ENCODE measurements around the gene BLOC1S3. TPM values are rescaled to one million over a fixed set of nuclear protein-coding genes. Genes with fewer than 3 reads are reported as not detected.

Gene BLOC1S3
- polyA plus RNA-seq, 2 of the 4 experiments (the other 2 are of a cell fraction): 7.5 to 12.2 TPM

DNA sequence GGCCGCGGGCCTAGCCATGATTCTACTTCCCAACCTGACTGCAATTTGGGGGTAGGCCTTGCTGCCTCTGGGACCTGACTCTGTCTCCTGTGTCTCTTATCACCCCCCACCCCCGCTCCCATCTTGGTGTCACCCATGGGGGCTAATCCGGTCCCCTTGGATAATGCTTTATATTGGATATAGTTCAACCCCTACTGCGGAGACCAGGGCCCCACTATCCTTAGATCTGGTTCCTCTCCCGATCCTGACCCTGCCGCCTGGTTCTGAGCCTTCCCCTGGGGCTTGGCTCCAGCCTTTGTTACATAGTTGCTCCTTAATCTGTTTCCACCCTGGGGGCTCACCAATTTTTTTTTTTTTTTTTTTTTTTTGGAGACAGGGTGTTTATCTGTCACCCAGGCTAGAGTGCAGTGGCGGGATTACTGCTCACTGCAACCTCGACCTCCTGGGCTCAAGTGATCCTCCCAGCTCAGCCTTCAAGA lies 1.3 kb downstream of the BLOC1S3 start:
- WGBS (ENCODE audit: missing lambda C conversion rate): 87% methylated on average over 9 of the region's 9 CpGs
- DNase-seq (ENCODE audit: low read depth in 1 of 2, low spot score in 1 of 2): no peak
- peak overlapping the region; percentile 92 for H3K4me2 ChIP-seq
- H3K4me1 ChIP-seq: peaks cover 11% of the 10 kb centered on the region; the same call in 2 of the 3 replicates
- no peak for ATAC-seq
- no peaks in the 10 kb centered on the region for H3K9me3 ChIP-seq
- ChIA-PET POLR2A (interaction anchor here (3.3 kb wide), 1 partner anchor 88 kb away, joined by 23 read pairs; the partner anchor contains the start of gene PPP1R37), CTCF (interaction anchor here (0.7 to 2.8 kb wide), 8 partner anchors 7 to 259 kb away, joined by 3 to 8 read pairs (median 5); no protein-coding TSS in a partner anchor)
- peak overlapping the region; percentile 69 to 82; a peak in 5 of 6 replicates for H3K27ac ChIP-seq
- peak overlapping the region; percentile 69 for H3K4me3 ChIP-seq
- TF ChIP-seq, protein P1, sequence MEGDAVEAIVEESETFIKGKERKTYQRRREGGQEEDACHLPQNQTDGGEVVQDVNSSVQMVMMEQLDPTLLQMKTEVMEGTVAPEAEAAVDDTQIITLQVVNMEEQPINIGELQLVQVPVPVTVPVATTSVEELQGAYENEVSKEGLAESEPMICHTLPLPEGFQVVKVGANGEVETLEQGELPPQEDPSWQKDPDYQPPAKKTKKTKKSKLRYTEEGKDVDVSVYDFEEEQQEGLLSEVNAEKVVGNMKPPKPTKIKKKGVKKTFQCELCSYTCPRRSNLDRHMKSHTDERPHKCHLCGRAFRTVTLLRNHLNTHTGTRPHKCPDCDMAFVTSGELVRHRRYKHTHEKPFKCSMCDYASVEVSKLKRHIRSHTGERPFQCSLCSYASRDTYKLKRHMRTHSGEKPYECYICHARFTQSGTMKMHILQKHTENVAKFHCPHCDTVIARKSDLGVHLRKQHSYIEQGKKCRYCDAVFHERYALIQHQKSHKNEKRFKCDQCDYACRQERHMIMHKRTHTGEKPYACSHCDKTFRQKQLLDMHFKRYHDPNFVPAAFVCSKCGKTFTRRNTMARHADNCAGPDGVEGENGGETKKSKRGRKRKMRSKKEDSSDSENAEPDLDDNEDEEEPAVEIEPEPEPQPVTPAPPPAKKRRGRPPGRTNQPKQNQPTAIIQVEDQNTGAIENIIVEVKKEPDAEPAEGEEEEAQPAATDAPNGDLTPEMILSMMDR (IDR thresholded peaks at IDR 0.05): no peak
- TF ChIP-seq TFCP2L1 (CRISPR knock-in tag; IDR thresholded peaks at IDR 0.05) (no peak), HOXB5 (CRISPR knock-in tag; IDR thresholded peaks at IDR 0.05) (no peak), ZNF302 (CRISPR knock-in tag; IDR thresholded peaks at IDR 0.05) (no peak), HDAC2 (IDR thresholded peaks at IDR 0.05) (no peak), CHD4 (IDR thresholded peaks at IDR 0.05; ENCODE audit: borderline replicate concordance) (no peak), NPAS2 (CRISPR knock-in tag; IDR thresholded peaks at IDR 0.05; ENCODE audit: borderline replicate concordance) (no peak), RAD21 (conservative IDR thresholded peaks at IDR 0.05 in 1 of 2, IDR thresholded peaks at IDR 0.05 in 1 of 2) (no peak), JUNB (IDR thresholded peaks at IDR 0.05) (no peak), CEBPB (IDR thresholded peaks at IDR 0.05) (no peak), ESRRA (IDR thresholded peaks at IDR 0.05; ENCODE audit: borderline replicate concordance, low read length) (no peak), BHLHE40 (IDR thresholded peaks at IDR 0.05; ENCODE audit: low read depth, low read length) (no peak), POLR2A (IDR thresholded peaks at IDR 0.05; ENCODE audit: low read length) (no peak)
- TF ChIP-seq, protein P2, sequence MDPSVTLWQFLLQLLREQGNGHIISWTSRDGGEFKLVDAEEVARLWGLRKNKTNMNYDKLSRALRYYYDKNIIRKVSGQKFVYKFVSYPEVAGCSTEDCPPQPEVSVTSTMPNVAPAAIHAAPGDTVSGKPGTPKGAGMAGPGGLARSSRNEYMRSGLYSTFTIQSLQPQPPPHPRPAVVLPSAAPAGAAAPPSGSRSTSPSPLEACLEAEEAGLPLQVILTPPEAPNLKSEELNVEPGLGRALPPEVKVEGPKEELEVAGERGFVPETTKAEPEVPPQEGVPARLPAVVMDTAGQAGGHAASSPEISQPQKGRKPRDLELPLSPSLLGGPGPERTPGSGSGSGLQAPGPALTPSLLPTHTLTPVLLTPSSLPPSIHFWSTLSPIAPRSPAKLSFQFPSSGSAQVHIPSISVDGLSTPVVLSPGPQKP (IDR thresholded peaks at IDR 0.05; ENCODE audit: low read depth, low read length): no peak
- TF ChIP-seq, protein P3, sequence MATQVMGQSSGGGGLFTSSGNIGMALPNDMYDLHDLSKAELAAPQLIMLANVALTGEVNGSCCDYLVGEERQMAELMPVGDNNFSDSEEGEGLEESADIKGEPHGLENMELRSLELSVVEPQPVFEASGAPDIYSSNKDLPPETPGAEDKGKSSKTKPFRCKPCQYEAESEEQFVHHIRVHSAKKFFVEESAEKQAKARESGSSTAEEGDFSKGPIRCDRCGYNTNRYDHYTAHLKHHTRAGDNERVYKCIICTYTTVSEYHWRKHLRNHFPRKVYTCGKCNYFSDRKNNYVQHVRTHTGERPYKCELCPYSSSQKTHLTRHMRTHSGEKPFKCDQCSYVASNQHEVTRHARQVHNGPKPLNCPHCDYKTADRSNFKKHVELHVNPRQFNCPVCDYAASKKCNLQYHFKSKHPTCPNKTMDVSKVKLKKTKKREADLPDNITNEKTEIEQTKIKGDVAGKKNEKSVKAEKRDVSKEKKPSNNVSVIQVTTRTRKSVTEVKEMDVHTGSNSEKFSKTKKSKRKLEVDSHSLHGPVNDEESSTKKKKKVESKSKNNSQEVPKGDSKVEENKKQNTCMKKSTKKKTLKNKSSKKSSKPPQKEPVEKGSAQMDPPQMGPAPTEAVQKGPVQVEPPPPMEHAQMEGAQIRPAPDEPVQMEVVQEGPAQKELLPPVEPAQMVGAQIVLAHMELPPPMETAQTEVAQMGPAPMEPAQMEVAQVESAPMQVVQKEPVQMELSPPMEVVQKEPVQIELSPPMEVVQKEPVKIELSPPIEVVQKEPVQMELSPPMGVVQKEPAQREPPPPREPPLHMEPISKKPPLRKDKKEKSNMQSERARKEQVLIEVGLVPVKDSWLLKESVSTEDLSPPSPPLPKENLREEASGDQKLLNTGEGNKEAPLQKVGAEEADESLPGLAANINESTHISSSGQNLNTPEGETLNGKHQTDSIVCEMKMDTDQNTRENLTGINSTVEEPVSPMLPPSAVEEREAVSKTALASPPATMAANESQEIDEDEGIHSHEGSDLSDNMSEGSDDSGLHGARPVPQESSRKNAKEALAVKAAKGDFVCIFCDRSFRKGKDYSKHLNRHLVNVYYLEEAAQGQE (IDR thresholded peaks at IDR 0.05): no peak
- TF ChIP-seq, protein P4, sequence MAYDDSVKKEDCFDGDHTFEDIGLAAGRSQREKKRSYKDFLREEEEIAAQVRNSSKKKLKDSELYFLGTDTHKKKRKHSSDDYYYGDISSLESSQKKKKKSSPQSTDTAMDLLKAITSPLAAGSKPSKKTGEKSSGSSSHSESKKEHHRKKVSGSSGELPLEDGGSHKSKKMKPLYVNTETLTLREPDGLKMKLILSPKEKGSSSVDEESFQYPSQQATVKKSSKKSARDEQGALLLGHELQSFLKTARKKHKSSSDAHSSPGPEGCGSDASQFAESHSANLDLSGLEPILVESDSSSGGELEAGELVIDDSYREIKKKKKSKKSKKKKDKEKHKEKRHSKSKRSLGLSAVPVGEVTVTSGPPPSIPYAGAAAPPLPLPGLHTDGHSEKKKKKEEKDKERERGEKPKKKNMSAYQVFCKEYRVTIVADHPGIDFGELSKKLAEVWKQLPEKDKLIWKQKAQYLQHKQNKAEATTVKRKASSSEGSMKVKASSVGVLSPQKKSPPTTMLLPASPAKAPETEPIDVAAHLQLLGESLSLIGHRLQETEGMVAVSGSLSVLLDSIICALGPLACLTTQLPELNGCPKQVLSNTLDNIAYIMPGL (CRISPR knock-in tag; IDR thresholded peaks at IDR 0.05; ENCODE audit: borderline replicate concordance): no peak
- TF ChIP-seq, protein P5, sequence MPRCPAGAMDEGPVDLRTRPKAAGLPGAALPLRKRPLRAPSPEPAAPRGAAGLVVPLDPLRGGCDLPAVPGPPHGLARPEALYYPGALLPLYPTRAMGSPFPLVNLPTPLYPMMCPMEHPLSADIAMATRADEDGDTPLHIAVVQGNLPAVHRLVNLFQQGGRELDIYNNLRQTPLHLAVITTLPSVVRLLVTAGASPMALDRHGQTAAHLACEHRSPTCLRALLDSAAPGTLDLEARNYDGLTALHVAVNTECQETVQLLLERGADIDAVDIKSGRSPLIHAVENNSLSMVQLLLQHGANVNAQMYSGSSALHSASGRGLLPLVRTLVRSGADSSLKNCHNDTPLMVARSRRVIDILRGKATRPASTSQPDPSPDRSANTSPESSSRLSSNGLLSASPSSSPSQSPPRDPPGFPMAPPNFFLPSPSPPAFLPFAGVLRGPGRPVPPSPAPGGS (IDR thresholded peaks at IDR 0.05): no peak
- TF ChIP-seq, protein P6, sequence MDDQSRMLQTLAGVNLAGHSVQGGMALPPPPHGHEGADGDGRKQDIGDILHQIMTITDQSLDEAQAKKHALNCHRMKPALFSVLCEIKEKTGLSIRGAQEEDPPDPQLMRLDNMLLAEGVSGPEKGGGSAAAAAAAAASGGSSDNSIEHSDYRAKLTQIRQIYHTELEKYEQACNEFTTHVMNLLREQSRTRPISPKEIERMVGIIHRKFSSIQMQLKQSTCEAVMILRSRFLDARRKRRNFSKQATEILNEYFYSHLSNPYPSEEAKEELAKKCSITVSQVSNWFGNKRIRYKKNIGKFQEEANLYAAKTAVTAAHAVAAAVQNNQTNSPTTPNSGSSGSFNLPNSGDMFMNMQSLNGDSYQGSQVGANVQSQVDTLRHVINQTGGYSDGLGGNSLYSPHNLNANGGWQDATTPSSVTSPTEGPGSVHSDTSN (IDR thresholded peaks at IDR 0.05): no peak
- TF ChIP-seq, protein P7, sequence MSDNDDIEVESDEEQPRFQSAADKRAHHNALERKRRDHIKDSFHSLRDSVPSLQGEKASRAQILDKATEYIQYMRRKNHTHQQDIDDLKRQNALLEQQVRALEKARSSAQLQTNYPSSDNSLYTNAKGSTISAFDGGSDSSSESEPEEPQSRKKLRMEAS (IDR thresholded peaks at IDR 0.05): no peak
- no peak for FAIRE-seq

All from A549 (cell line).